Measurements from ENCODE around the gene FYCO1.

Gene FYCO1

GRCh38 chr3:45949432-45949831, 46.2 kb downstream of the FYCO1 start:
- H3K27me3 ChIP-seq (ENCODE audit: control insufficient read depth, insufficient read depth, low read length) = no peaks in the 10 kb centered on the region
- H3K36me3 ChIP-seq (ENCODE audit: control insufficient read depth, insufficient read depth, low read length) = peaks cover 83% of the 10 kb centered on the region

GRCh38 chr3:45948881-45949280, 46.7 kb downstream of the FYCO1 start:
- Histone ChIP-seq H3K36me3 (ENCODE audit: control insufficient read depth, insufficient read depth, low read length) (peaks cover 78% of the 10 kb centered on the region), H3K27me3 (ENCODE audit: control insufficient read depth, insufficient read depth, low read length) (no peaks in the 10 kb centered on the region), H3K4me3 (ENCODE audit: low read depth, low read length) (no peak overlapping the region), H3K4me1 (ENCODE audit: control insufficient read depth, insufficient read depth, low read length) (no peaks in the 10 kb centered on the region), H3K27ac (ENCODE audit: low read depth, low read length) (no peak overlapping the region), H3K9ac (ENCODE audit: low read length) (no peak overlapping the region), H3K9me3 (ENCODE audit: control insufficient read depth, insufficient read depth, low read depth, low read length) (no peaks in the 10 kb centered on the region)

More at GRCh38 chr3:45949432-45949831, 46.2 kb downstream of the FYCO1 start:
- no peak overlapping the region for H3K4me3 ChIP-seq (ENCODE audit: low read depth, low read length)
- no peaks in the 10 kb centered on the region for H3K4me1 ChIP-seq (ENCODE audit: control insufficient read depth, insufficient read depth, low read length)
- H3K27ac ChIP-seq (ENCODE audit: low read depth, low read length) = no peak overlapping the region
- H3K9ac ChIP-seq (ENCODE audit: low read length) = no peak overlapping the region
- H3K9me3 ChIP-seq (ENCODE audit: control insufficient read depth, insufficient read depth, low read depth, low read length) = no peaks in the 10 kb centered on the region

- Histone ChIP-seq H3K9ac (ENCODE audit: low read length) (no peak overlapping the region), H3K27me3 (ENCODE audit: control insufficient read depth, insufficient read depth, low read length) (no peaks in the 10 kb centered on the region), H3K9me3 (ENCODE audit: control insufficient read depth, insufficient read depth, low read depth, low read length) (no peaks in the 10 kb centered on the region), H3K36me3 (ENCODE audit: control insufficient read depth, insufficient read depth, low read length) (peaks cover 73% of the 10 kb centered on the region), H3K4me1 (ENCODE audit: control insufficient read depth, insufficient read depth, low read length) (no peaks in the 10 kb centered on the region), H3K4me3 (ENCODE audit: low read depth, low read length) (no peak overlapping the region), H3K27ac (ENCODE audit: low read depth, low read length) (no peak overlapping the region)
These were observed 47.3 kb downstream of the FYCO1 start for GRCh38 chr3:45948311-45948781.

GRCh38 chr3:45947361-45947760, 48.3 kb downstream of the FYCO1 start:
- Histone ChIP-seq H3K9me3 (ENCODE audit: control insufficient read depth, insufficient read depth, low read depth, low read length) (no peaks in the 10 kb centered on the region), H3K27ac (ENCODE audit: low read depth, low read length) (no peak overlapping the region), H3K36me3 (ENCODE audit: control insufficient read depth, insufficient read depth, low read length) (peaks cover 63% of the 10 kb centered on the region), H3K4me1 (ENCODE audit: control insufficient read depth, insufficient read depth, low read length) (no peaks in the 10 kb centered on the region), H3K9ac (ENCODE audit: low read length) (no peak overlapping the region), H3K4me3 (ENCODE audit: low read depth, low read length) (no peak overlapping the region), H3K27me3 (ENCODE audit: control insufficient read depth, insufficient read depth, low read length) (no peaks in the 10 kb centered on the region)

DNA sequence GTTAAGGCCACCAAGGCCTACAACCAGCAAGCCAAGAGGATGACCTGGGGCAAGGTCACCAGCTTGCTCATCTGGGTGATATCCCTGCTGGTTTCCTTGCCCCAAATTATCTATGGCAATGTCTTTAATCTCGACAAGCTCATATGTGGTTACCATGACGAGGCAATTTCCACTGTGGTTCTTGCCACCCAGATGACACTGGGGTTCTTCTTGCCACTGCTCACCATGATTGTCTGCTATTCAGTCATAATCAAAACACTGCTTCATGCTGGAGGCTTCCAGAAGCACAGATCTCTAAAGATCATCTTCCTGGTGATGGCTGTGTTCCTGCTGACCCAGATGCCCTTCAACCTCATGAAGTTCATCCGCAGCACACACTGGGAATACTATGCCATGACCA, 48.7 kb downstream of the FYCO1 start:
- no peak overlapping the region for H3K4me3 ChIP-seq (ENCODE audit: low read depth, low read length)
- H3K27ac ChIP-seq (ENCODE audit: low read depth, low read length) = no peak overlapping the region
- no peaks in the 10 kb centered on the region for H3K4me1 ChIP-seq (ENCODE audit: control insufficient read depth, insufficient read depth, low read length)
- peaks cover 58% of the 10 kb centered on the region for H3K36me3 ChIP-seq (ENCODE audit: control insufficient read depth, insufficient read depth, low read length)
- no peaks in the 10 kb centered on the region for H3K27me3 ChIP-seq (ENCODE audit: control insufficient read depth, insufficient read depth, low read length)
- no peaks in the 10 kb centered on the region for H3K9me3 ChIP-seq (ENCODE audit: control insufficient read depth, insufficient read depth, low read depth, low read length)
- no peak overlapping the region for H3K9ac ChIP-seq (ENCODE audit: low read length)

DNA sequence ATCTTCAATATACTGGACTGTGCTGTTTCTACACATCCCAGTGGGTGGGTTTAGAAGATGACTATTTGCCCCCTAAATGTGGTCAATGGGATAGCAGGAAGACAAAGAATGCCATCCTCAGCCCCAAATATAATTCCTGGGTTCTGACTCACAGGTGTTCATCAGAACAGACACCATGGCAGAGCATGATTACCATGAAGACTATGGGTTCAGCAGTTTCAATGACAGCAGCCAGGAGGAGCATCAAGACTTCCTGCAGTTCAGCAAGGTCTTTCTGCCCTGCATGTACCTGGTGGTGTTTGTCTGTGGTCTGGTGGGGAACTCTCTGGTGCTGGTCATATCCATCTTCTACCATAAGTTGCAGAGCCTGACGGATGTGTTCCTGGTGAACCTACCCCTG, 49.3 kb downstream of the FYCO1 start:
- Histone ChIP-seq H3K27me3 (ENCODE audit: control insufficient read depth, insufficient read depth, low read length) (no peaks in the 10 kb centered on the region), H3K4me3 (ENCODE audit: low read depth, low read length) (no peak overlapping the region), H3K4me1 (ENCODE audit: control insufficient read depth, insufficient read depth, low read length) (no peaks in the 10 kb centered on the region), H3K27ac (ENCODE audit: low read depth, low read length) (no peak overlapping the region), H3K9me3 (ENCODE audit: control insufficient read depth, insufficient read depth, low read depth, low read length) (no peaks in the 10 kb centered on the region), H3K36me3 (ENCODE audit: control insufficient read depth, insufficient read depth, low read length) (peaks cover 52% of the 10 kb centered on the region), H3K9ac (ENCODE audit: low read length) (no peak overlapping the region)

DNA sequence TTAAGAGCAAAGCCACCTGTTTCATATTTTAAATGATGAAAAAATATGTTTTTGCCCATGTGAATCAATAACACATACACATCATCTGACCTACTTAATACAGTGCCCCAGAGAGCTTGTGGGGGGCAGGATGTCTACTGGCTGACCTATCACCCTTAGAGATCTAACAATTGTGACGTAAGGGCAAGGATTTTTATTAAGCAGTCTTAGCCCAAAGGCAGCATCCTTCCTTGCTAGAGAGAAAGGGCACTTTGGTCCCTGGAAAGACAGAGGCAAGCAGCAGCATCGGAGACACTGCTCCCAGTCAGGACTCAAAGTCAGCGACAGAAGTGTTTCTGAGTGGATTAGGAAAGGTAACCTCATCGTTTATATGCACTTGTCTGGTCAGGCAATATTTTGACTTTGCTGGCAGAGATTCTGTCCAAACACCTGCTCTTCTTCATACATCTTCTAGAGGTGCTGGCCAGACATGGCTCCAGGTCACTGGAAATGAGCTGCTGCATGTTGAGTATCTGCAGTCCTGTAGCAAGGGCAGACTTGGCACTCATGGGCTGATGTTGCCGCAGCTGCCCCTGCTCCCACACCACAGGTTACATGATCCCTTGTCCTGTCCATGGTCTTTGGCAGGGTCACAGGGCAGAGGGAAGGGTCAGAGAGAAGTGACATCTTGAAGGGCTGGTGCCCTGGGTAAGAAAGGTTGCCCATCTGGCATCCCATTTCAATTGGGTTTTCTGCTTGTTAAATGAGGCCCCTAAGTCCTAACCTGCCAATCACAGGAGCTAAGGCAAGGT, 50.6 kb downstream of the FYCO1 start:
- H3K36me3 ChIP-seq (ENCODE audit: control insufficient read depth, insufficient read depth, low read length) = peaks cover 40% of the 10 kb centered on the region
- H3K4me3 ChIP-seq (ENCODE audit: low read depth, low read length) = no peak overlapping the region
- H3K27ac ChIP-seq (ENCODE audit: low read depth, low read length) = no peak overlapping the region
- no peaks in the 10 kb centered on the region for H3K27me3 ChIP-seq (ENCODE audit: control insufficient read depth, insufficient read depth, low read length)
- no peak overlapping the region for H3K9ac ChIP-seq (ENCODE audit: low read length)
- 0 out of 2 replicates have a peak, but pooled peaks cover 2% of the 10 kb centered on the region for H3K4me1 ChIP-seq (ENCODE audit: control insufficient read depth, insufficient read depth, low read length)
- no peaks in the 10 kb centered on the region for H3K9me3 ChIP-seq (ENCODE audit: control insufficient read depth, insufficient read depth, low read depth, low read length)

GRCh38 chr3:45943207-45943846, 52.3 kb downstream of the FYCO1 start, which contains the start of gene CXCR6:
Gene CXCR6 (plus strand): TSS chr3:45943464. CDS start chr3:45946482, 3,018 bp downstream.
- Histone ChIP-seq H3K27ac (ENCODE audit: low read depth, low read length) (no peak within 1 kb of the TSS), H3K9ac (ENCODE audit: low read length) (no peak within 1 kb of the TSS), H3K36me3 (ENCODE audit: control insufficient read depth, insufficient read depth, low read length) (peaks cover 23% of the 10 kb centered on the region), H3K27me3 (ENCODE audit: control insufficient read depth, insufficient read depth, low read length) (no peaks in the 10 kb centered on the region), H3K4me1 (ENCODE audit: control insufficient read depth, insufficient read depth, low read length) (peaks cover 14% of the 10 kb centered on the region; the same call in 1 of the 2 replicates), H3K4me3 (ENCODE audit: low read depth, low read length) (no peak within 1 kb of the TSS), H3K9me3 (ENCODE audit: control insufficient read depth, insufficient read depth, low read depth, low read length) (no peaks in the 10 kb centered on the region)

- Histone ChIP-seq H3K4me1 (ENCODE audit: control insufficient read depth, insufficient read depth, low read length) (peaks cover 14% of the 10 kb centered on the region; the same call in 1 of the 2 replicates), H3K27me3 (ENCODE audit: control insufficient read depth, insufficient read depth, low read length) (no peaks in the 10 kb centered on the region), H3K9me3 (ENCODE audit: control insufficient read depth, insufficient read depth, low read depth, low read length) (no peaks in the 10 kb centered on the region), H3K27ac (ENCODE audit: low read depth, low read length) (no peak overlapping the region), H3K9ac (ENCODE audit: low read length) (no peak overlapping the region), H3K4me3 (ENCODE audit: low read depth, low read length) (no peak overlapping the region), H3K36me3 (ENCODE audit: control insufficient read depth, insufficient read depth, low read length) (peaks cover 18% of the 10 kb centered on the region)
These were observed 53.4 kb downstream of the FYCO1 start for GRCh38 chr3:45942051-45942825.

- H3K9me3 ChIP-seq (ENCODE audit: control insufficient read depth, insufficient read depth, low read depth, low read length) = no peaks in the 10 kb centered on the region
- no peak overlapping the region for H3K9ac ChIP-seq (ENCODE audit: low read length)
- H3K27ac ChIP-seq (ENCODE audit: low read depth, low read length) = no peak overlapping the region
- H3K36me3 ChIP-seq (ENCODE audit: control insufficient read depth, insufficient read depth, low read length) = peaks cover 21% of the 10 kb centered on the region
- peaks cover 14% of the 10 kb centered on the region; the same call in 1 of the 2 replicates for H3K4me1 ChIP-seq (ENCODE audit: control insufficient read depth, insufficient read depth, low read length)
- no peak overlapping the region for H3K4me3 ChIP-seq (ENCODE audit: low read depth, low read length)
- no peaks in the 10 kb centered on the region for H3K27me3 ChIP-seq (ENCODE audit: control insufficient read depth, insufficient read depth, low read length)
These were observed 54.8 kb downstream of the FYCO1 start for GRCh38 chr3:45940781-45941365.

All from HUES6 (cell line).